Smooth muscle cell (in vitro differentiated cells): ENCODE results near the gene ZNF500. TPM values are rescaled to one million over a fixed set of nuclear protein-coding genes. Genes with fewer than 3 reads are reported as not detected.
A peak's percentile ranks its signal among the peaks of the same experiment; 100 is the strongest.

Source experiments
- DNase-seq: peaks from one replicate; lab custom pipeline; 2025; ENCODE audit not compliant: unreplicated experiment; lab: John Stamatoyannopoulos, UW
- H2AFZ ChIP-seq: fragments of 200-600 bp; sonication (generic); 2 replicates; pipeline ENCODE4 v1.6.0; 2016; ENCODE audit warnings: antibody characterized with exemption, low read depth, mild to moderate bottlenecking
- H3F3A ChIP-seq: fragments of 200-600 bp; sonication (generic); 2 replicates; pipeline ENCODE4 v1.6.0; 2017; ENCODE audit warnings: antibody characterized with exemption, low read depth
- H3K27ac ChIP-seq: fragments of 200-600 bp; sonication (generic); 2 replicates; pipeline ENCODE4 v1.5.1; 2016; ENCODE audit warnings: low read depth, mild to moderate bottlenecking
- H3K27me3 ChIP-seq: fragments of 200-600 bp; sonication (generic); 2 replicates; pipeline ENCODE4 v1.6.1; 2016; ENCODE audit warnings: low read depth, mild to moderate bottlenecking
- H3K36me3 ChIP-seq: fragments of 200-600 bp; sonication (generic); 2 replicates; pipeline ENCODE4 v1.5.1; 2016; ENCODE audit warnings: low read depth
- H3K4me1 ChIP-seq: fragments of 200-600 bp; sonication (generic); 2 replicates; pipeline ENCODE4 v1.5.1; 2016; ENCODE audit warnings: low read depth
- H3K4me2 ChIP-seq: fragments of 200-600 bp; sonication (generic); 2 replicates; pipeline ENCODE4 v1.6.0; 2016; ENCODE audit warnings: mild to moderate bottlenecking
- H3K4me3 ChIP-seq: fragments of 200-600 bp; sonication (generic); 2 replicates; pipeline ENCODE4 v1.5.1; 2016; ENCODE audit warnings: mild to moderate bottlenecking
- H3K79me2 ChIP-seq: fragments of 200-600 bp; sonication (generic); 2 replicates; pipeline ENCODE4 v1.6.0; 2016; ENCODE audit warnings: low read depth, mild to moderate bottlenecking
- H3K9ac ChIP-seq: fragments of 200-600 bp; sonication (generic); 2 replicates; pipeline ENCODE4 v1.6.0; 2016; ENCODE audit warnings: low read depth
- H3K9me3 ChIP-seq: fragments of 200-600 bp; sonication (generic); replicated peaks from 2 replicates; pipeline ENCODE4 v1.5.1; 2016; ENCODE audit warnings: low read depth
- H4K20me1 ChIP-seq: fragments of 200-600 bp; sonication (generic); 2 replicates; pipeline ENCODE4 v1.6.0; 2016; ENCODE audit warnings: low read depth
- WGBS: methylation state at CpG from one replicate; pipeline ENCODE4 v1.1.7; 2016; ENCODE audit warnings: low lambda C conversion rate; 5-methylcytosine and 5-hydroxymethylcytosine counted together
- polyA plus RNA-seq: library from polyadenylated mRNA; unstranded; fragments of >200 nt; fragmentation: Nextera tagmentation; extraction: Ambion mirVana; gene quantifications from 2 replicates; pipeline ENCODE4 v1.2.1, GENCODE V29; 2016
- total RNA-seq: library from RNA; depleted of rRNA; stranded (reverse); fragments of >200 nt; gene quantifications from 2 replicates; pipeline ENCODE4 v1.2.3, GENCODE V29; 2014
- TF ChIP-seq, protein P1 (sequence below): fragments of 200-600 bp; sonication (generic); IDR thresholded peaks from 2 replicates; pipeline ENCODE4 v1.5.1; 2017; ENCODE audit warnings: borderline replicate concordance, mild to moderate bottlenecking, antibody characterized with exemption; ENCODE audit not compliant: insufficient read depth, poor library complexity, severe bottlenecking

The ZNF500 gene
- total and polyA plus RNA-seq, 2 experiments from 2014 or later: 4.1 to 7.1 TPM

DNA sequence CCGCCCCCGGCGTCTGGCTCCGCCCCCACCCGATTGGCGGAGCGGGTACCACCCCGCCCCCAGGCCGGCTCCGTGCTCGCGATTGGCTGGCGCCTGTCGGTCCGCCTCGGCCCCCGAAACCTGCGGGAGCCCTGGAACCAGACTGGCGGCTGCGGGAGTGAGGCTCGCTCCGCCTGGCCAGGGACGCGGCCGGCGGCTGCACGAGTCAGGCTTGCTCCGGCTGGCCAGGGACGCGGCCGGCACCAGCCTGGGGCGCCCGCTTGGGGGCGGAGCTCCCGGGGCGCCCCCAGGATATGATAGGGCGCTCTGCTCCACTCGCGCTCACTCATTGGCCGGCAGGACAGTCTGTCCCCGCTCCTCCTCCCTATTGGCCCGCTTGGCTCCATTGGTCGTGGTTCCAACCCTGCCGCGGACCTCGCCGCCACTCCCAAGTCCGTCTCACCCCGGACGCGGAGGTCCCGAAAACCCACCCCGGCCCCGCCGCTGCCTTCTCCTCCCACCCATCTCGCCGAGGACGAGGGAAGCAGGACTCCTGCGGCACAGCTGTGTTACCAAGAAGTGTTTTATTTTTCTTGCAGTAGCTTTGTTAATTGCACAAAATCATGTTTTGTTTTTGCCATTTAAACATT, 35.8 kb upstream of the ZNF500 start:
- H3K4me1 ChIP-seq: peaks cover 8% of the 10 kb centered on the region
- 2% methylated on average over 50 of the region's 59 CpGs for WGBS
- H3K9ac ChIP-seq: peak overlapping the region; percentile 55
- no peaks in the 10 kb centered on the region for H3K27me3 ChIP-seq
- H2AFZ ChIP-seq: peak overlapping the region; percentile 70
- H4K20me1 ChIP-seq: no peaks in the 10 kb centered on the region
- peaks cover 4% of the 10 kb centered on the region for H3K79me2 ChIP-seq
- H3K4me2 ChIP-seq: peak overlapping the region; percentile 97
- peaks cover 25% of the 10 kb centered on the region for H3F3A ChIP-seq
- H3K27ac ChIP-seq: peak overlapping the region; percentile 59
- H3K36me3 ChIP-seq: peaks cover 9% of the 10 kb centered on the region
- TF ChIP-seq, protein P1, sequence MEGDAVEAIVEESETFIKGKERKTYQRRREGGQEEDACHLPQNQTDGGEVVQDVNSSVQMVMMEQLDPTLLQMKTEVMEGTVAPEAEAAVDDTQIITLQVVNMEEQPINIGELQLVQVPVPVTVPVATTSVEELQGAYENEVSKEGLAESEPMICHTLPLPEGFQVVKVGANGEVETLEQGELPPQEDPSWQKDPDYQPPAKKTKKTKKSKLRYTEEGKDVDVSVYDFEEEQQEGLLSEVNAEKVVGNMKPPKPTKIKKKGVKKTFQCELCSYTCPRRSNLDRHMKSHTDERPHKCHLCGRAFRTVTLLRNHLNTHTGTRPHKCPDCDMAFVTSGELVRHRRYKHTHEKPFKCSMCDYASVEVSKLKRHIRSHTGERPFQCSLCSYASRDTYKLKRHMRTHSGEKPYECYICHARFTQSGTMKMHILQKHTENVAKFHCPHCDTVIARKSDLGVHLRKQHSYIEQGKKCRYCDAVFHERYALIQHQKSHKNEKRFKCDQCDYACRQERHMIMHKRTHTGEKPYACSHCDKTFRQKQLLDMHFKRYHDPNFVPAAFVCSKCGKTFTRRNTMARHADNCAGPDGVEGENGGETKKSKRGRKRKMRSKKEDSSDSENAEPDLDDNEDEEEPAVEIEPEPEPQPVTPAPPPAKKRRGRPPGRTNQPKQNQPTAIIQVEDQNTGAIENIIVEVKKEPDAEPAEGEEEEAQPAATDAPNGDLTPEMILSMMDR: no peak
- peak; percentile 94 for DNase-seq
- no peaks in the 10 kb centered on the region for H3K9me3 ChIP-seq
- peak overlapping the region; percentile 86 for H3K4me3 ChIP-seq

DNA sequence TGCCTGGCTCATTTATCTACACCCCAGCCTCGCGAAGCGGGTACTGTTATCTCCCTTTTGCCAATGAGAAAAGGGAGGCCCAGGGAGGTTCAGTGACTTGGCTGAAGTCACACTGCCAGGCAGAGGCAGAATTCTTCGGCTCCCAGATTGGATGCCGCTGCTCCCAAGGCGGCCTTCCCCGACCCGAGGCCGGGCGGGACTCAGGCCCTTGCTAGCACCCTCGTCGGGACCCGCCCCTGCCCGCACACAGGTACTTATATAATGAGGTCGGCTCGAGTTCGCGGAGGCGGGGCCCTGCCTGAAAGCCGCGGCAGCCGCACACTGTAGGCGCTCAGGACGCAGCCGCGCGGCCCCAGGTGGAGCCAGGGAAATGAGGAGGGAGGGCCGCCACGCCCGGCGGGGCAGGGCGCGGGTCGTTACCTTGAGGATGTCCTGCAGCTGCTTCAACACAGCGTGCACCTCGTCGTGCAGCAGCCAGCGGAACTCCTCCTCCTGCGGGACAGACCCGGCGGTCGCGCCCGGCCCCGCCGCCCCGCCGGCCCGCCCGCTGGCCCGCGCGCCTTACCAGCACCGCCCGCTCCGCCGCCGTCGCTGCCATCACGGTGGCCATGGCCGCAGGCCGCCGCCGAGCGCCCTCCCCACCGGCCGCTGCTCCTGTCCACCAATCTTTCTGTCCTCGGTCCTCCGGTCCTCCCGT, 35.1 kb upstream of the ZNF500 start, which contains the start of gene ROGDI:
TSS of gene ROGDI (minus strand) at position 672 of the 697 bp plus-strand sequence. CDS start at position 610, 62 bp downstream.
- Histone ChIP-seq H3K9me3 (no peaks in the 10 kb centered on the region), H2AFZ (peak within 1 kb of the TSS; percentile 70), H3F3A (peaks cover 25% of the 10 kb centered on the region), H3K27ac (peak within 1 kb of the TSS; percentile 59), H3K27me3 (no peaks in the 10 kb centered on the region), H3K79me2 (peaks cover 4% of the 10 kb centered on the region), H3K9ac (peak within 1 kb of the TSS; percentile 55), H3K4me1 (peaks cover 8% of the 10 kb centered on the region), H3K36me3 (peaks cover 3% of the 10 kb centered on the region), H4K20me1 (no peaks in the 10 kb centered on the region), H3K4me3 (peak within 1 kb of the TSS; percentile 86), H3K4me2 (peak within 1 kb of the TSS; percentile 97)
- no peak for DNase-seq
- under 1% methylated on average over 37 of the region's 70 CpGs for WGBS
- TF ChIP-seq, protein P1: no peak

DNA sequence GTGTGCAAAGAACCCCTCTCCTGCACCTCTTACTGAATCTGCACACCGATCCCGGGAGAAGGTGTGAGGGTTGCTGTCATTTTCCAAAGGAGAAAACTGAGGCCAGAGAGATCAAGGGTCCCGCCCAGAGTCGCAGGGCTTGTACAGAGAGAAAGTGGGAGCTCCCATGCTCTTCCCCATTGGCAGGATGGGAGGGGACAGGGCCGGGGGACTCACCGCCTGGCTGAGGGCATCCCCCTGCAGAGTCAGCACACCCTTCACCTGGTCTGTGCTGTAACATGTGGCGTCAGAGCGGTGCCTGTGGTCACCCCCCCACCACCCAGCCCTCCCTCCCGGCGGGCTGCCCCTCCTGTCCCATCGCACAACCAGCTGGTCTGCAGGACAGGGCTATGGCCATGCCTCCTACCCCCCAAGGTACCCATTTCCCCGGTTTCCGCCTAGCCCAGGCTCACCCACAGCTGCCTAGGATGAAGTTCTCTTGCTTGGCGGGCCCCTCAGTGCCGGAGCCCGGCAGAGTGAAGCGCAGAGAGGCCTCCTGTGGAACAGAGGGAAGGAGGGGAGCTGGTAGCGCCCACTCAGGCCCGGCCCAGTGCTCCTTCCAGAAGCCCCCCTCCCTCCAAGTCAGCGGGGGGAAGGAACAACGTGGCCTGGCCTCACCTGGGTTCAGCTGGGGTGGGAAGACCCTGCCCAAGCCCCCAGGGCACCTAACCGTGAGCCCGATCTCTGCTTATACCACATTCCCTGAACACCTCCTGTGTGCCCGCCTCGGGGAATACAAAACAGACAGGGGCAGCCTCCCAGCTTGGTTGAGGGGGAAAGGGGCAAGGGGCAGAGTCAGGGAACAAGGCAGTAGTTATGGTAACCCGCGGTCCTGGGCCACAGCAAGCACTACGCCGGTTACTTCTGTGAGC, 34.3 kb upstream of the ZNF500 start:
- Histone ChIP-seq H3K27ac (no peak overlapping the region), H3F3A (peaks cover 24% of the 10 kb centered on the region), H3K79me2 (peaks cover 4% of the 10 kb centered on the region), H3K9me3 (no peaks in the 10 kb centered on the region), H4K20me1 (no peaks in the 10 kb centered on the region), H2AFZ (peak overlapping the region; percentile 64), H3K4me3 (peak overlapping the region; percentile 86), H3K4me1 (peaks cover 8% of the 10 kb centered on the region), H3K27me3 (no peaks in the 10 kb centered on the region), H3K9ac (no peak overlapping the region), H3K36me3 (peaks cover 3% of the 10 kb centered on the region), H3K4me2 (peak overlapping the region; percentile 97)
- WGBS: 43% methylated on average over 20 of the region's 29 CpGs
- no peak for DNase-seq
- TF ChIP-seq, protein P1: no peak
